SK-N-MC (cell line): Measurements from ENCODE around the gene ANK2.

Experiments
- EZH2 ChIP-seq: fragments of 200-600 bp; sonication (generic); IDR thresholded peaks from one replicate; pipeline ENCODE4 v1.6.1; 2017; ENCODE audit warnings: antibody characterized with exemption
- POLR2AphosphoS5 ChIP-seq: IDR thresholded peaks from 2 replicates; pipeline ENCODE4 v1.6.1; 2012; ENCODE audit warnings: mild to moderate bottlenecking, low read depth, low read length, borderline replicate concordance

DNA sequence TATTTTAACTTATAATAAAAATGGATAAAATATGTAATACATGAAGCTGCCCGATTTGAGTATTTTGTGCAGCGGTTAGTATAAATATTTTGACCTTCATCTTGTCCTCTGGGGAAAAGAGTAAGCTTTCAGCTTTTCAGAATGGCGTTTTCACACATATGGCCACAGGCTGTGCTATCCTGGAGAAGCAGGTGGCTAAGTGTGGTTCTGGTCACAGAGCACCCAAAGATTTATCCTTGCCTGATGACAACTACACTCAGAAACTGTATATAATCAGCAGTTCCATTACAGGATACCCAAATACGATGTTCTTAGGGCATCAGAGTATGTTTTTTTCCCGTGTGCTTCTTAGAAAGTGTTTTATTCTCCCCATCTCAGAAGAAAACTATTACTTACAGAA is 42.3 kb upstream of the ANK2 start:
- TF ChIP-seq EZH2 (no peak), POLR2AphosphoS5 (no peak)
